ENCODE data around the gene SCP2D1. TPM values are rescaled to one million over a fixed set of nuclear protein-coding genes. Genes with fewer than 3 reads are reported as not detected.

The SCP2D1 gene
- polyA plus RNA-seq, 1 donor from 2014 or later, result not detected

DNA sequence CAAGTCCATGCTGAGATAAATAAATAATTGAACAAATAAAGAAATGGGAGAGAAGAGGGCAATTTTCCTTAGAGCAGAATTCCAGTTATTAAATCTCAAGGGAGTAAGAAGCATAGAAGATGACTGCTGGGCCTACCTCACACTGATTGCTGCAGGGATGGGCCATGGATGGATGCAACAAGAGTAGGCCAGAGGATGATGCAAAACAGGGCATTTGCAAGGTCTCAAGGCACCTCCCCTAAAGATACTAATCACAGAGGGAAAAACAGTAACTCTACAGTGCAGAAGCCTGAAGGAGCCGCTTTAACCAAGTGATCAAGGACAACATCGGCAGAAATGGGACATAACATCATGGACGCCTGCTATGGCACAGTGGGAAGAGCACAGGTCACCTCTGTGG, 1.7 kb upstream of the SCP2D1 start:
- no peaks in the 10 kb centered on the region for H3K79me2 ChIP-seq (replicated peaks; ENCODE audit: insufficient read depth, low read length)
- H3K27ac ChIP-seq (ENCODE audit: low read length), result no peak overlapping the region
- no peaks in the 10 kb centered on the region for H3K36me3 ChIP-seq (ENCODE audit: insufficient read depth, low read length)
- H3F3A ChIP-seq (ENCODE audit: insufficient read depth, low read length, poor library complexity, severe bottlenecking), result no peaks in the 10 kb centered on the region
- no peaks in the 10 kb centered on the region for H3K27me3 ChIP-seq (ENCODE audit: insufficient read depth, low read depth, low read length)
- H3K9ac ChIP-seq (ENCODE audit: low read length), result no peak overlapping the region
- H3K9me3 ChIP-seq (ENCODE audit: low read length), result no peaks in the 10 kb centered on the region
- H3K9me2 ChIP-seq (ENCODE audit: insufficient read depth, low read length), result no peaks in the 10 kb centered on the region
- H2AFZ ChIP-seq (ENCODE audit: low read depth, low read length), result no peak overlapping the region
- no peak for TF ChIP-seq EZH2 (IDR thresholded peaks at IDR 0.05; ENCODE audit: borderline replicate concordance, insufficient read depth, low read length, poor library complexity, severe bottlenecking)
- TF ChIP-seq, protein P1, sequence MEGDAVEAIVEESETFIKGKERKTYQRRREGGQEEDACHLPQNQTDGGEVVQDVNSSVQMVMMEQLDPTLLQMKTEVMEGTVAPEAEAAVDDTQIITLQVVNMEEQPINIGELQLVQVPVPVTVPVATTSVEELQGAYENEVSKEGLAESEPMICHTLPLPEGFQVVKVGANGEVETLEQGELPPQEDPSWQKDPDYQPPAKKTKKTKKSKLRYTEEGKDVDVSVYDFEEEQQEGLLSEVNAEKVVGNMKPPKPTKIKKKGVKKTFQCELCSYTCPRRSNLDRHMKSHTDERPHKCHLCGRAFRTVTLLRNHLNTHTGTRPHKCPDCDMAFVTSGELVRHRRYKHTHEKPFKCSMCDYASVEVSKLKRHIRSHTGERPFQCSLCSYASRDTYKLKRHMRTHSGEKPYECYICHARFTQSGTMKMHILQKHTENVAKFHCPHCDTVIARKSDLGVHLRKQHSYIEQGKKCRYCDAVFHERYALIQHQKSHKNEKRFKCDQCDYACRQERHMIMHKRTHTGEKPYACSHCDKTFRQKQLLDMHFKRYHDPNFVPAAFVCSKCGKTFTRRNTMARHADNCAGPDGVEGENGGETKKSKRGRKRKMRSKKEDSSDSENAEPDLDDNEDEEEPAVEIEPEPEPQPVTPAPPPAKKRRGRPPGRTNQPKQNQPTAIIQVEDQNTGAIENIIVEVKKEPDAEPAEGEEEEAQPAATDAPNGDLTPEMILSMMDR (IDR thresholded peaks at IDR 0.05; ENCODE audit: poor library complexity, severe bottlenecking), result no peak
- no peak for TF ChIP-seq SMC3 (conservative IDR thresholded peaks at IDR 0.05; ENCODE audit: poor library complexity)
- H3K4me3 ChIP-seq (ENCODE audit: low read length), result no peak overlapping the region
- no peaks in the 10 kb centered on the region for H4K20me1 ChIP-seq (ENCODE audit: insufficient read depth)
- no peak overlapping the region for H3K4me2 ChIP-seq (ENCODE audit: low read length)

DNA sequence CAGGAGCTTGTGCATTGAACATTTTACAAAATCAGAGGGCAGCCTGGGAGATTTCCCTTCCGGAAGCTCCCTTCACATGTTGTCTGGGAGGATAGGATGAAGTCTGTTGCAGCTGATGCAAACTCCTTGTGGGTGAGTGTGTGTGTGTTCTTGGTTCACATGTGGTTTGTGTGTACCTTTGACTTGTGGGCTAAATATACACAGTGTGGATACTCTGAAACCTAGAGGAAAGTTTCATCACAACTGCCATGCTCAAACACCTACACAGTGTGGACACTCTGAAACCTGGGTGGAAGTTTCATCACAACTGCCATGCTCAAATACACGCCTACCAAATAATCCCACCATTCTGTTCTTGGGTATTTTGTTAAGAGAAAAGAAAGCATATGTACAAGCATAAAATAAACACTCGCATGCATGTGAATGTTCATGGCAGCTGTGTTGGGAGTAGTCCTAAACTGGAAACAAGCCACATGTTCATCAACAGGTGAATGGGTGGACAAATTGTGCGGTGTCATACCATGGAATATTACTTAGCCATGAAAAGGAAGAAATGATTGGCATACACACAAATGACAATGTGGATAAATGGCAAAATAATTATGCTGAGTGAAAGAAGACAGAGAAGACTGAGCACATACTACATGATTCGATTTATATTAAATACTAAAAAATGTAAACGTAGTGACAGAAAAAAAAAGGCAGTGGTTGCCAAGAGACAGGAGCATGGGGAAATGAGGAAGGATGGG, 1.8 kb downstream of the SCP2D1 start:
- H3K4me3 ChIP-seq (ENCODE audit: low read length), result no peak overlapping the region
- no peaks in the 10 kb centered on the region for H4K20me1 ChIP-seq (ENCODE audit: insufficient read depth)
- no peaks in the 10 kb centered on the region for H3K79me2 ChIP-seq (replicated peaks; ENCODE audit: insufficient read depth, low read length)
- H3K9me2 ChIP-seq (ENCODE audit: insufficient read depth, low read length), result no peaks in the 10 kb centered on the region
- no peak overlapping the region for H2AFZ ChIP-seq (ENCODE audit: low read depth, low read length)
- no peaks in the 10 kb centered on the region for H3K36me3 ChIP-seq (ENCODE audit: insufficient read depth, low read length)
- no peaks in the 10 kb centered on the region for H3F3A ChIP-seq (ENCODE audit: insufficient read depth, low read length, poor library complexity, severe bottlenecking)
- H3K4me2 ChIP-seq (ENCODE audit: low read length), result no peak overlapping the region
- no peak overlapping the region for H3K9ac ChIP-seq (ENCODE audit: low read length)
- no peaks in the 10 kb centered on the region for H3K9me3 ChIP-seq (ENCODE audit: low read length)
- H3K27ac ChIP-seq (ENCODE audit: low read length), result no peak overlapping the region
- no peaks in the 10 kb centered on the region for H3K27me3 ChIP-seq (ENCODE audit: insufficient read depth, low read depth, low read length)
- TF ChIP-seq SMC3 (conservative IDR thresholded peaks at IDR 0.05; ENCODE audit: poor library complexity), result no peak
- TF ChIP-seq POLR2AphosphoS5 (IDR thresholded peaks at IDR 0.05), result no peak
- TF ChIP-seq, protein P1 (IDR thresholded peaks at IDR 0.05; ENCODE audit: poor library complexity, severe bottlenecking), result no peak
- TF ChIP-seq EP300 (conservative IDR thresholded peaks at IDR 0.05; ENCODE audit: poor library complexity, severe bottlenecking), result no peak
- no peak for TF ChIP-seq EZH2 (IDR thresholded peaks at IDR 0.05; ENCODE audit: borderline replicate concordance, insufficient read depth, low read length, poor library complexity, severe bottlenecking)
- TF ChIP-seq MXI1 (conservative IDR thresholded peaks at IDR 0.05; ENCODE audit: poor library complexity, severe bottlenecking), result no peak
- no peak for TF ChIP-seq TAF1 (IDR thresholded peaks at IDR 0.05; ENCODE audit: low read depth)
- TF ChIP-seq, protein P2, sequence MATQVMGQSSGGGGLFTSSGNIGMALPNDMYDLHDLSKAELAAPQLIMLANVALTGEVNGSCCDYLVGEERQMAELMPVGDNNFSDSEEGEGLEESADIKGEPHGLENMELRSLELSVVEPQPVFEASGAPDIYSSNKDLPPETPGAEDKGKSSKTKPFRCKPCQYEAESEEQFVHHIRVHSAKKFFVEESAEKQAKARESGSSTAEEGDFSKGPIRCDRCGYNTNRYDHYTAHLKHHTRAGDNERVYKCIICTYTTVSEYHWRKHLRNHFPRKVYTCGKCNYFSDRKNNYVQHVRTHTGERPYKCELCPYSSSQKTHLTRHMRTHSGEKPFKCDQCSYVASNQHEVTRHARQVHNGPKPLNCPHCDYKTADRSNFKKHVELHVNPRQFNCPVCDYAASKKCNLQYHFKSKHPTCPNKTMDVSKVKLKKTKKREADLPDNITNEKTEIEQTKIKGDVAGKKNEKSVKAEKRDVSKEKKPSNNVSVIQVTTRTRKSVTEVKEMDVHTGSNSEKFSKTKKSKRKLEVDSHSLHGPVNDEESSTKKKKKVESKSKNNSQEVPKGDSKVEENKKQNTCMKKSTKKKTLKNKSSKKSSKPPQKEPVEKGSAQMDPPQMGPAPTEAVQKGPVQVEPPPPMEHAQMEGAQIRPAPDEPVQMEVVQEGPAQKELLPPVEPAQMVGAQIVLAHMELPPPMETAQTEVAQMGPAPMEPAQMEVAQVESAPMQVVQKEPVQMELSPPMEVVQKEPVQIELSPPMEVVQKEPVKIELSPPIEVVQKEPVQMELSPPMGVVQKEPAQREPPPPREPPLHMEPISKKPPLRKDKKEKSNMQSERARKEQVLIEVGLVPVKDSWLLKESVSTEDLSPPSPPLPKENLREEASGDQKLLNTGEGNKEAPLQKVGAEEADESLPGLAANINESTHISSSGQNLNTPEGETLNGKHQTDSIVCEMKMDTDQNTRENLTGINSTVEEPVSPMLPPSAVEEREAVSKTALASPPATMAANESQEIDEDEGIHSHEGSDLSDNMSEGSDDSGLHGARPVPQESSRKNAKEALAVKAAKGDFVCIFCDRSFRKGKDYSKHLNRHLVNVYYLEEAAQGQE (IDR thresholded peaks at IDR 0.05; ENCODE audit: borderline replicate concordance), result no peak
- TF ChIP-seq RAD21 (conservative IDR thresholded peaks at IDR 0.05), result no peak

All from neural cell (in vitro differentiated cells).